ENCODE data around the gene NHEJ1.

DNA sequence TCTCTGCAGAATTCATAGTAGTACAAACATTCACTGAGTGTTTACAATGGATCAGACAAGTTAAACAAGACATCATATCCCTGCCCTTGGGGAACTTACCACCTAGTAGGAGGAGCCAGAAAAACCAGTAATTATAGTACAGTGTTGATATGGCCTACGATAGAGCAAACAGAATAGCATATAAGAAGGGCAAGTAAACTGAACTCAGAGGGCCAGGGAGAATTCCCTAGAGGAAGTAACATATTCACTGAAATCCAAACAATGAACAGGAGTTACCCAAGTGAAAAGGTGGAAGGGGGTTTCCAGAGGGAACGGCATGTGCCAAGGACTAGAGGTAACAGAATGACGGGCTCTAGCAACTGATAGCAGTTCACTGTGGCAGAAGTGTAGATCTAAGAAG is 34.1 kb downstream of the NHEJ1 start:
- no peak for TF ChIP-seq POLR2A (IDR thresholded peaks at IDR 0.05; ENCODE audit: low read depth, low read length)
- no peak for TF ChIP-seq TAF1 (IDR thresholded peaks at IDR 0.05; ENCODE audit: borderline replicate concordance, low read depth, low read length)
